Stimulated activated CD8-positive, alpha-beta memory T cell treated with anti-CD3 and anti-CD28 coated beads, Interleukin-4, amount 100 ng/mL, for 1 hour (primary cell): ENCODE data around the gene PPP1R14D.

Experiments used
- DNase-seq, 2 donors: peaks; one replicate each; pipeline ENCODE4 v3.0.0-alpha.2; 2020; ENCODE audit warnings: low read depth in 2 of 2, low spot score in 1 of 2

Gene PPP1R14D

DNA sequence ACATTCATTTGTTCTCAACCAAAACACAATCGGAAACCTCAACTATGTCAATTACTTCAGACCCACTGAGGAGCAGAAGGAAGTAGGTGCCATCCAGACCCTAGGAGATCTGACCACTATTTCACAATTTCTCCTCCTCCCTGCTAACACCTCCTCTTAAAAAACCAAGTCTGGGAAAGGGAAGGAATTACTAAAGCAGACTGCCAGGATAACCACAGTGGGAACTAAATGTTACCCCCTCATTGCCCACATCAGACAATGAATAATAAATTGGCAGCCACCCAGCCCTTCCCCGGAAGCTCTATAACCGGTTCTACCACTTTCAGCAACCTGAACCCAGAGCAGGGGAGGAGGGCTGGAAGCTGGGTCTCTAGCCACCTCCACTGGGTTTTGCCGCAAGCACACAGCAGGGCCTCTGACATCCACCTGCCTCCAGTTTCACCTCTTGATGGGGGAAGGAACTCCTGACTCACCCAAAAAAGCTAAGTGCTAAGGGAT is 41.1 kb downstream of the PPP1R14D start:
- DNase-seq, result no peak

GRCh38 chr15:40785814-40786213 is 42.7 kb downstream of the PPP1R14D start:
- no peak for DNase-seq

DNA sequence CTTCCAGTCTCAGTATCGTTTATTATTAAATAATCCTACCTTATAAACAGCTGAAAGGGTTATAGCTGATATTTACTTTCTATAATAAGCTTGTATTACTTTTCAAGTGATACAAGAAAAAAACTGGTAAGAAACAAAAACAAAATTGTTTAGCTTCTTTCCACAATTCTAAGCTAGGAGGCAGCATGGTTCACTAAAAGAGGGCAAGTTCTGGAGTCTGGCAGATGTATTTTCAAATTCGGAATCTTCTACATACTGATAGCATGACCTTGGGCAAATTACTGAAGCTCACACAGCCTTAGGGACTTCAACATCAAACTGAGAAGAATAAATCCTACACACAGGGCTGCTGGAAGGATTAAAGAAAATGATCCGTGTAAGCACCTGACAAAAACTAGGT is 43.3 kb downstream of the PPP1R14D start:
- no peak for DNase-seq

- peak in 1 of 2 donors; percentile 66 for DNase-seq
Measured at GRCh38 chr15:40782609-40783227, 45.8 kb downstream of the PPP1R14D start.

GRCh38 chr15:40776537-40777141 is 51.9 kb downstream of the PPP1R14D start:
- DNase-seq, result peak in 1 of 2 donors; percentile 39

GRCh38 chr15:40775740-40776536 is 52.6 kb downstream of the PPP1R14D start:
- DNase-seq, result no peak

DNA sequence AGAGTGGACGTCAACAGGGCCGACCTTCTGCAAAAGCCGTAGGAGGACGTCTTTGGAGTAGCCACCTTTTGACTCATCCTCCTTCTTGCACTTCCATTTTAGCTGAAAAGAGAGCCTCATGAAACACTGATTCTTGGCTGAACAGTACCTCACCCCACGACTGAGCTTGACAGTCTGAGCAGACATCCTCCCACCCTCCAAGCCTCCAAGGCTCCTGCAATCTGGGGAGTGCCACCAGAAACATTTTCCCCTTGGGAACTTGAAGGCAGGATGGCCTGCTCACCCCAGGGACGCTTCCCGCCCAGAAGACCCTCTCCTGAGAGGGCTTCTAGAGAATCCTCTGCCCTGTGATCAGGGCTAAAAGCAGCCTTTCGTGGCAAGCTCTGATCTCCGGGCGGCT is 53.5 kb downstream of the PPP1R14D start:
- DNase-seq, result no peak

DNA sequence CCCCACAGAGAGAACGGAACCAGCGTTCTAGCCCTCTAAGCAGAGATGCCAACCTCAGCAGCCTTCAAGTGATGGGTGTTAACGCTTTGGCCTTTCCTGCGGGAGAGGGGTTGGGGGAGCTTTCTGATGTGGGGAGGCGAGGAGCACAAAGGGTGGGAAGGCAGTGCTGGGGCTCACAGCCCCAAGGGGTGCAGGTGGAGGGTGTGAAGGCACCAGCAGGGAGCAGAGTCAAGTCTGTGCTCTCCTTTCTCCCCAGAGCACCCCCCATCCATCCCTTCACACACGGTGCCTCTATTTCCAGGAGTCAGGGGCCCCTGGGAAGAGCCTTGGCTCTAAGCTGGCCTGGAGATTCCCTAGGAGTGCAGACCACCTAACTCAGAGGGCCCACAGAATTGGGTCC is 54.6 kb downstream of the PPP1R14D start:
- DNase-seq, result no peak

DNA sequence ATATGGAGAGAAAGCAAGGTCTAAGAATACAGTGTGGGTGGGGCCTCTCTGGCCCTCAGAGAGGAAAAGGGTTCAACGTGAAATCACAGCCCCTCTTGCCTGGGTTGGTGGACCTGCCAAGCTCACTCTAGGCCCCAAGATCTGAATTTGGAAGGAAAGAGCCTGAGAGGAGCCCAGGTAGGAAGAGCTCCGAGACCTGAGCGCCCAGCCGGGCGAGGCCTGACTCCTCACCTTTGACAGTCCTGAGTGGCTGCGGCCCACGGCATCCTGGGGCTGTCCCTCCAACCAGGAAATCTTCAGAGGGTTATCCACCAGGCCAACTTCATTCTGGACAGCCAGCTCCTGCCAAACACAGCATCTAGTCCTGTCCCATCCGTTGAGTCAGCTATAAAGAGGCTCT is 55.0 kb downstream of the PPP1R14D start:
- DNase-seq, result no peak

- DNase-seq, result no peak
Measured at GRCh38 chr15:40772014-40772413, 56.5 kb downstream of the PPP1R14D start.

DNA sequence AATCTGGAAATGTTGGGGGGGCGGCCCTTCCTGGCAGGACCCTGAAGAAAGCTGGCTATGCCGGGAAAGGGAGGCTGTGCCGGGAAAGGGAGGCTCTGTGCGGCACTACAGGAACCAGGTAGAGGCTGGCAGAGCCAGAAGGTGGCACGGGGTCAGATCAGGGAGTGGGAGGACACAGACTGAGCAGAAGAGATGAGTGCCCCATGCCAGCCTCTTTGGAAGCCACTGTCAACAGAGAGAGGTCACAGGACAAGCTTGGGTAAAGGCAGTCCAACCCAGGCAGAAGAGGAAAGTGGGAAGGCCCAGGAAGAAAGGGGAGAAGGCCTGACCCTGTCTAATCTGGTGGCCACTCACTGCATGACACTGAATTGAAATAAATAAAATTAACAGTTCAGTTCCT is 57.3 kb downstream of the PPP1R14D start:
- DNase-seq, result no peak

DNA sequence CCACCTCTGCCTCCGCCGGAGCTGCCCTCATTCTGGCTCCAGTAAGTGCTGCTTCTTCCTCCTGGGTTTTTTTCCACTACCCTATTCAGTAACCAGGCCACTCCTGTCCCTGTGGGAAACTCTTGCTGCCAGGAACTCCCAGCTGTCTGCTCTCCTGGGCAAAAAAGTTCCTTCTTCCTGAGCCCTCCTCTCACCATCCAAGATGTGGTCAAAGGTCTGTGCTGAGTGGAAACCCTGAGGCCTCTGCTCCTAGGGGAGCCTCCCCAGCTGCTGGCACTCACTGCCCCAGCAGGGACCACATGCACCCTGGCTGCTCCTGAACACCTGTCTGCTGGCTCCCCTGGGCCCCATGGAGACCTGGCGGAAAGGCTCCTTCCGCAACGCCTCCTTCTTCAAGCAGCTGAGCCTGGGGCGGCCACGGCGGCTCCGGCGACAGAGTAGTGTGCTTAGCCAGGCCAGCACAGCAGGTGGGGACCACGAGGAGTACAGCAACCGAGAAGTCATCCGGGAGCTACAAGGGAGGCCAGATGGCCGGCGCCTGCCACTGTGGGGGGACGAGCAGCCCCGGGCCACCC is 58.3 kb downstream of the PPP1R14D start:
- no peak for DNase-seq

DNA sequence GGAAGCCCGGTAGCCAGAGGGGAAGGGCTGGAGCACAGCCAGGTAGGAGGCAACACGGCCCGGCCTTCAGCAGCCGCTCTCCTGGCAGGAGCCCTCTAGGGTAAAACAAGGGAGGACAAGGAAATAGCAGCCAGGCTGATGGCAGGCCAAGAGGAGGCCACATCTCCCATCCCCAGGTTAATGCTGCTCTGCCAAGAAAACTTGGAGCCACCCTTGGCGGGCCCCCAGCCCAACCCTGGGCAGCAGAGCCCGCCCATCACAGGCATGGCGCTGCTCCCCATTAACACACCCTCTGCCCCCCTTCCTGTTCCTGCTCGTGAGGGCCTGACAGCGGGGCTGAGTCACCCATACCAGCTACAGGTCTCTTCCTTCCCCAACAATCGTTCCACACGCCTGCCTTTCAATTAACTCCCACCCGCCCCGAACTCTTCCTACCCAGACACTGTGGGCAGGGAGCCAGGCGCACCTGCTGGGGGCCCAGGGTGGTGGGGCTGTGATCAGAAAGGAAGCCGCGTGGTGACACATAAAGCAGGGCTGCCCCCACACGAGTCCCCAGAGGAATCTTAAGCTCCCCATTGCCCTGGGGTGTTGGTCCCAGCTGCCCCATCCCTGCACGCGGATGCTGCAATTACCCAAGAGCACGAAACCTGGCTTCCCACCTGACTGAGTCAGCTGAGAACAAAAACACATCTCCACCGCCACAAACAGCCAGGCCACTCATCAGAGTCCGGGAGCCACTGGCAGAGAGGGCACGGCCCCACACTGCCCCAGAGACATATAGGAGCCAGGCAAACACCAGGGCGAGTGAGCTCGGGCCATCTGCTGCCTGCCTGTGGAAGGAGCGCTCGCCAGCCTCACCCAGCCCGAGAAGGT is 59.0 kb downstream of the PPP1R14D start, which contains the start of gene C15orf62:
C15orf62 (plus strand) TSS at position 707 of the 873 bp plus-strand sequence. CDS start 516 bp downstream, outside the sequence.
- no peak for DNase-seq

GRCh38 chr15:40768521-40769273 is 59.8 kb downstream of the PPP1R14D start:
- no peak for DNase-seq

- no peak for DNase-seq
Measured at GRCh38 chr15:40767838-40768500, 60.5 kb downstream of the PPP1R14D start.

GRCh38 chr15:40766906-40767837 is 61.3 kb downstream of the PPP1R14D start:
- no peak for DNase-seq

DNA sequence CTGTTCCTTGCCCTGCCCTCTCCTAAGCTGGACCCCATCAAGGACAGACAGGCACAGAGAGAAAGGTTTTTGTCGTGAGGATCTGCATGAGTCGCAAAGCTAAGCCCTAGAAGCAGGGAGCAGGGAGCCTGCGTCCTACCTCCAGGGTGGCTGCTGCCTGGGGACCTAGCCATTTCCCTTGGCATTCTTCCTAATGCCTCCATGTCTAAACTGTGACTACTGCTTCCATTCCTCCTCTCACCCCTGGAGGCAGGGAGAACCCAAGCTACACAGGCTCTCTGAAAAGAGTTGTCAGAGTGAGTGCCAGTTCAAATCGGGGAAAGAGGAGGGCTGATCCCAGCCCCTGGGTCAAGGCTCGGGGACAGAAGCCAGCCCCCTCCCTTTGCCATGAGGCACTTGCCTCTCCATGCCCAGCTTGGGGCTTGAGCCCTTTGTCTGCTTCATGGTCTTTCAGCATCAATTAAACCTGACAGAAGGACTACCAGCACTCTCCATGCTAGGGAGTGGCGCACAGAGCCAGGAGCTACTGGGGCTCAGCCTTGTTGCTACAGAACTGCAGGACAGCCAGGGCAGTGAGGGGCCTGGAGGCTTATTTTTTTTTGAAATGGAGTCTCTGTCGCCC is 62.2 kb downstream of the PPP1R14D start:
- DNase-seq, result no peak
